ENCODE data around the gene PACRG. TPM values are rescaled to one million over a fixed set of nuclear protein-coding genes. Genes with fewer than 3 reads are reported as not detected.

The PACRG gene
- total RNA-seq, 1 experiment from 2014 or later: 0.26 TPM

DNA sequence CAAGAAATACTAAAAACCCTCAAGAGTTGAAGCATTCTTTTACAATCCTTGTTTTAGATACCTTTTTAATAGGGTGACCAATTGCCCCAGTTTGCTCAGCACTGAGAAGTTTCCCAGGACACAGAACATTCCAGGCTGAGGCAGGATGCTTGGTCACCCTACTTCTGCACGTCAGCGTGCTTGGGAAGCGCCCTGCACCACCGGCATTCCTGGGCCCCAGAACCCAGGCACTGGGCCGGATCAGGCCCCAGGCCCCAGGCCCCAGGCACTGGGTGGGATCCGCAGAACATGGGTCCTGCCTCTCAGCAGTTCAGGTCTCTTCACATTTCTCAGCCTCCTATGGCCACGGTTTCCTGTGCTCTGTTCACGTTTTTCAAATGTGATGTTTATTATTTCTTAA lies 472.9 kb downstream of the PACRG start:
- no peak overlapping the region for H3K4ac ChIP-seq (ENCODE audit: low read depth, low read length)
- no peaks in the 10 kb centered on the region for H3K4me1 ChIP-seq (ENCODE audit: insufficient read depth, low read length)
- H3K79me1 ChIP-seq (ENCODE audit: insufficient read depth, low read depth, low read length, poor library complexity, severe bottlenecking): no peaks in the 10 kb centered on the region
- Mint-ChIP-seq H3K4me3 (no peak overlapping the region), H3K36me3 (ENCODE audit: insufficient read depth in 1 of 3, low read depth in 3 of 3) (peaks cover 0 to 6% (median 4%) of the 10 kb centered on the region in 3 experiments; a peak in 2 of 7 replicates), H3K9me3 (peaks cover 5 to 6% of the 10 kb centered on the region in 2 experiments), H3K27ac (no peak overlapping the region; a peak in 1 of 7 replicates), H3K27me3 (ENCODE audit: low read depth) (no peaks in the 10 kb centered on the region), H3K4me1 (peaks cover 16 to 19% of the 10 kb centered on the region in 2 experiments)
- H4K8ac ChIP-seq (replicated peaks; ENCODE audit: insufficient read length, low read depth, low read length): no peak overlapping the region
- no peak overlapping the region for H2BK12ac ChIP-seq (ENCODE audit: insufficient read length, low read depth, low read length)
- no peak overlapping the region for H3K4me2 ChIP-seq (ENCODE audit: insufficient read depth, insufficient read length, low read length)
- no peak overlapping the region for H2BK20ac ChIP-seq (ENCODE audit: low read depth, low read length, poor library complexity, severe bottlenecking)
- H3K9ac ChIP-seq (ENCODE audit: extremely low read depth, insufficient read length, low read length): no peak overlapping the region
- no peaks in the 10 kb centered on the region for H4K20me1 ChIP-seq (ENCODE audit: control insufficient read depth, insufficient read depth, insufficient read length)
- TF ChIP-seq CTCF (conservative IDR thresholded peaks at IDR 0.05): no peak
- H3K27me3 ChIP-seq (ENCODE audit: insufficient read depth, low read length): no peaks in the 10 kb centered on the region
- H2BK120ac ChIP-seq (ENCODE audit: low read depth, low read length, poor library complexity, severe bottlenecking): no peak overlapping the region
- H3K79me2 ChIP-seq (ENCODE audit: insufficient read depth, low read length): no peaks in the 10 kb centered on the region
- no peak overlapping the region for H2BK15ac ChIP-seq (ENCODE audit: low read depth, low read length)
- DNase-seq: no peak
- H3K27ac ChIP-seq (ENCODE audit: insufficient read length, low read depth, low read length): no peak overlapping the region
- H2BK5ac ChIP-seq (ENCODE audit: insufficient read length, low read length): no peak overlapping the region
- H3K23ac ChIP-seq (ENCODE audit: insufficient read length, low read depth, low read length): no peak overlapping the region
- H3K14ac ChIP-seq (ENCODE audit: insufficient read depth, low read length): no peak overlapping the region
- no peak overlapping the region for H2AK5ac ChIP-seq (ENCODE audit: insufficient read length, low read length)
- H4K91ac ChIP-seq (ENCODE audit: insufficient read length, low read depth, low read length): no peak overlapping the region
- H3K9me3 ChIP-seq (ENCODE audit: control insufficient read depth, low read depth, low read length): no peaks in the 10 kb centered on the region
- no CpG with 5 or more reads among the region's 8 CpGs for WGBS (ENCODE audit: extremely low coverage, insufficient read length, low lambda C conversion rate)
- H4K5ac ChIP-seq (ENCODE audit: insufficient read length, low read depth, low read length): no peak overlapping the region
- no peak overlapping the region for H3K18ac ChIP-seq (ENCODE audit: insufficient read length, low read depth, low read length)
- H3K56ac ChIP-seq (ENCODE audit: insufficient read length, low read depth, low read length): no peak overlapping the region
- no peak overlapping the region for H2AFZ ChIP-seq (ENCODE audit: low read length)
- H3T11ph ChIP-seq (ENCODE audit: low read length): no peak overlapping the region
- H3K23me2 ChIP-seq (ENCODE audit: insufficient read length, low read depth, low read length, poor library complexity, severe bottlenecking): no peaks in the 10 kb centered on the region
